Ishikawa (cell line): ENCODE results near the gene ARPC5L.

ENCODE experiments used
- CEBPB ChIP-seq: IDR thresholded peaks from 2 replicates; pipeline ENCODE4 v1.6.1; 2012
- CREB1 ChIP-seq: IDR thresholded peaks from 2 replicates; pipeline ENCODE4 v1.6.1; 2012; ENCODE audit warnings: low read depth
- EGR1 ChIP-seq: IDR thresholded peaks from 2 replicates; pipeline ENCODE4 v1.6.1; 2012
- EP300 ChIP-seq: IDR thresholded peaks from 2 replicates; pipeline ENCODE4 v1.6.1; 2012; ENCODE audit warnings: borderline replicate concordance
- FOXM1 ChIP-seq: IDR thresholded peaks from 2 replicates; pipeline ENCODE4 v1.6.1; 2012; ENCODE audit warnings: low read depth, borderline replicate concordance
- MAX ChIP-seq: IDR thresholded peaks from 2 replicates; pipeline ENCODE4 v1.6.1; 2012
- NFIC ChIP-seq: IDR thresholded peaks from 2 replicates; pipeline ENCODE4 v1.6.1; 2012
- RAD21 ChIP-seq: IDR thresholded peaks from 2 replicates; pipeline ENCODE4 v1.6.1; 2012; ENCODE audit warnings: low read depth
- REST ChIP-seq: IDR thresholded peaks from 2 replicates; pipeline ENCODE4 v1.6.1; 2012; ENCODE audit warnings: low read depth, mild to moderate bottlenecking
- TAF1 ChIP-seq: IDR thresholded peaks from 2 replicates; pipeline ENCODE4 v1.6.1; 2012; ENCODE audit warnings: low read depth, mild to moderate bottlenecking
- TCF12 ChIP-seq: IDR thresholded peaks from 2 replicates; pipeline ENCODE4 v1.6.1; 2012; ENCODE audit warnings: low read depth
- TEAD4 ChIP-seq: IDR thresholded peaks from 2 replicates; pipeline ENCODE4 v1.6.1; 2012
- USF1 ChIP-seq: IDR thresholded peaks from 2 replicates; pipeline ENCODE4 v1.6.1; 2012
- YY1 ChIP-seq: IDR thresholded peaks from 2 replicates; pipeline ENCODE4 v1.6.1; 2012; ENCODE audit warnings: low read depth
- ZBTB7A ChIP-seq: IDR thresholded peaks from 2 replicates; pipeline ENCODE4 v1.6.1; 2012; ENCODE audit warnings: low read depth

ARPC5L gene

GRCh38 chr9:124914753-124915405 is 52.9 kb downstream of the ARPC5L start:
- TF ChIP-seq TCF12 (no peak), TEAD4 (no peak), EGR1 (no peak), CEBPB (no peak), EP300 (no peak), MAX (no peak), ZBTB7A (no peak), REST (no peak), CREB1 (no peak), TAF1 (no peak), YY1 (no peak), RAD21 (no peak), FOXM1 (no peak), USF1 (no peak), NFIC (no peak)
